ENCODE results near the gene LAMA1. TPM values are rescaled to one million over a fixed set of nuclear protein-coding genes. Genes with fewer than 3 reads are reported as not detected.

LAMA1 gene
- total and polyA plus RNA-seq, 2 of the 8 experiments (the other 6 are each of a cell fraction or from before 2014, with no cell fraction given), result 30.4 to 48.7 TPM

GRCh38 chr18:7117390-7118355, at the start of gene LAMA1 (continued):
- no peak for TF ChIP-seq USF2 (IDR thresholded peaks at IDR 0.05; ENCODE audit: low read length)
- no peak for TF ChIP-seq CTBP2 (IDR thresholded peaks at IDR 0.05; ENCODE audit: borderline replicate concordance, insufficient read depth, insufficient read length, low read length)
- TF ChIP-seq CTCF (IDR thresholded peaks at IDR 0.05; ENCODE audit: control extremely low read depth in 1 of 3, insufficient read depth in 1 of 3, low read depth in 1 of 3, low read length in 3 of 3), result no peak
- no peak for TF ChIP-seq GABPA (IDR thresholded peaks at IDR 0.05; ENCODE audit: borderline replicate concordance, insufficient read depth, low read length)
- no peak for TF ChIP-seq SP4 (IDR thresholded peaks at IDR 0.05; ENCODE audit: low read length)
- TF ChIP-seq HDAC6 (IDR thresholded peaks at IDR 0.05; ENCODE audit: low read depth, low read length), result no peak
- no peak for TF ChIP-seq CREB1 (IDR thresholded peaks at IDR 0.05)
- TF ChIP-seq TCF12 (IDR thresholded peaks at IDR 0.05; ENCODE audit: low read depth, low read length), result no peak
- TF ChIP-seq RXRA (IDR thresholded peaks at IDR 0.05; ENCODE audit: insufficient read depth, low read depth, low read length), result no peak
- TF ChIP-seq MAFK (IDR thresholded peaks at IDR 0.05; ENCODE audit: low read depth, low read length), result no peak
- TF ChIP-seq CEBPB (IDR thresholded peaks at IDR 0.05; ENCODE audit: low read depth, low read length), result no peak
- no peak for TF ChIP-seq EP300 (IDR thresholded peaks at IDR 0.05; ENCODE audit: borderline replicate concordance in 1 of 2, low read depth in 2 of 2, low read length in 2 of 2)
- TF ChIP-seq KDM4A (IDR thresholded peaks at IDR 0.05; ENCODE audit: low read depth, low read length, severe bottlenecking), result peak; percentile 85
- no peak for TF ChIP-seq KDM1A (IDR thresholded peaks at IDR 0.05; ENCODE audit: borderline replicate concordance, low read length)
- no peak for TF ChIP-seq POU5F1 (IDR thresholded peaks at IDR 0.05; ENCODE audit: low read depth, low read length)
- TF ChIP-seq SP2 (IDR thresholded peaks at IDR 0.05; ENCODE audit: low read length), result no peak
- TF ChIP-seq FOSL1 (IDR thresholded peaks at IDR 0.05; ENCODE audit: insufficient read depth, low read depth, low read length), result no peak
- no peak for TF ChIP-seq KDM5A (IDR thresholded peaks at IDR 0.05; ENCODE audit: low read length)

Measured in H1 (cell line).